GOT3 (cell line): ENCODE results near the gene PRF1.

Source experiments
- DNase-seq: peaks from one replicate; lab custom pipeline; 2025; ENCODE audit warnings: mixed read lengths; lab: John Stamatoyannopoulos, UW

The PRF1 gene

GRCh38 chr10:70560511-70560941 is 42.0 kb downstream of the PRF1 start:
- no peak for DNase-seq

GRCh38 chr10:70559861-70560260 is 42.7 kb downstream of the PRF1 start:
- DNase-seq: no peak

- DNase-seq: peak; percentile 24
These were observed 43.4 kb downstream of the PRF1 start for GRCh38 chr10:70558871-70559810.

GRCh38 chr10:70558295-70558694 is 44.2 kb downstream of the PRF1 start:
- DNase-seq: no peak

GRCh38 chr10:70557876-70558275 is 44.7 kb downstream of the PRF1 start:
- no peak for DNase-seq

- DNase-seq: no peak
These were observed 45.3 kb downstream of the PRF1 start for GRCh38 chr10:70557086-70557845.

GRCh38 chr10:70555371-70555770 is 47.2 kb downstream of the PRF1 start:
- no peak for DNase-seq

GRCh38 chr10:70552586-70552985 is 50.0 kb downstream of the PRF1 start:
- no peak for DNase-seq

- DNase-seq: no peak
These were observed 50.5 kb downstream of the PRF1 start for GRCh38 chr10:70551971-70552422.

GRCh38 chr10:70551466-70551865 is 51.1 kb downstream of the PRF1 start:
- DNase-seq: no peak

GRCh38 chr10:70550459-70550858 is 52.1 kb downstream of the PRF1 start:
- no peak for DNase-seq

GRCh38 chr10:70549962-70550458 is 52.5 kb downstream of the PRF1 start:
- peak; percentile 38 for DNase-seq

- no peak for DNase-seq
These were observed 53.1 kb downstream of the PRF1 start for GRCh38 chr10:70549351-70549961.
